GM18867 (cell line): ENCODE measurements around the gene NPM3.

Source experiments
- ATAC-seq: cut with Tn5 transposase; IDR thresholded peaks from one replicate; pipeline ENCODE4 v1.9.1; 2021; ENCODE audit warnings: mild to moderate bottlenecking, moderate library complexity; ENCODE audit not compliant: unreplicated experiment

NPM3 gene

GRCh38 chr10:101760510-101760909, 22.7 kb downstream of the NPM3 start:
- no peak for ATAC-seq

- no peak for ATAC-seq
Measured at GRCh38 chr10:101759309-101760247, 23.7 kb downstream of the NPM3 start.

- ATAC-seq, result no peak
Measured at GRCh38 chr10:101758858-101759257, 24.4 kb downstream of the NPM3 start.

GRCh38 chr10:101752241-101752640, 31.0 kb downstream of the NPM3 start:
- ATAC-seq, result no peak

GRCh38 chr10:101749047-101750016, 33.9 kb downstream of the NPM3 start:
- ATAC-seq, result no peak

GRCh38 chr10:101748496-101748895, 34.8 kb downstream of the NPM3 start:
- ATAC-seq, result no peak

GRCh38 chr10:101745074-101745696, 38.1 kb downstream of the NPM3 start:
- ATAC-seq, result no peak

GRCh38 chr10:101744267-101744666, 39.0 kb downstream of the NPM3 start:
- no peak for ATAC-seq

- ATAC-seq, result no peak
Measured at GRCh38 chr10:101741938-101742337, 41.3 kb downstream of the NPM3 start.

GRCh38 chr10:101736666-101737065, 46.6 kb downstream of the NPM3 start:
- ATAC-seq, result no peak

GRCh38 chr10:101732096-101732495, 51.1 kb downstream of the NPM3 start:
- ATAC-seq, result no peak
